CD4-positive, alpha-beta memory T cell (primary cell): ENCODE results near the gene INO80C. TPM values are rescaled to one million over a fixed set of nuclear protein-coding genes. Genes with fewer than 3 reads are reported as not detected.

Experiments
- CTCF ChIA-PET: fragments of 350-600 bp; sonication (Branson Sonifier 250); formaldehyde crosslinking; loops from one replicate; lab custom pipeline; 2021; ENCODE audit warnings: inconsistent platforms; ENCODE audit not compliant: partially characterized antibody; lab: Charles Lee
- POLR2A ChIA-PET: fragments of 350-600 bp; sonication (Branson Sonifier 250); formaldehyde crosslinking; loops from one replicate; lab custom pipeline; 2021; ENCODE audit not compliant: partially characterized antibody; lab: Charles Lee
- DNase-seq, 5 donors: peaks; one replicate each; pipeline versions ENCODE4 v3.0.0 to v3.0.0-alpha.2; 2020 to 2022; ENCODE audit warnings: mixed read lengths in 1 of 5
- H3K27ac ChIP-seq: one replicate; pipeline ENCODE4 v1.7.0; 2013; ENCODE audit warnings: low read depth, low read length
- H3K27me3 ChIP-seq: 2 replicates; pipeline ENCODE4 v1.7.0; 2013; ENCODE audit warnings: mild to moderate bottlenecking, low read length, moderate library complexity; ENCODE audit not compliant: insufficient read depth
- H3K36me3 ChIP-seq: 2 replicates; pipeline ENCODE4 v1.7.0; 2013; ENCODE audit warnings: mild to moderate bottlenecking, low read length, moderate library complexity; ENCODE audit not compliant: insufficient read depth
- H3K4me1 ChIP-seq: 2 replicates; pipeline ENCODE4 v1.7.0; 2013; ENCODE audit warnings: mild to moderate bottlenecking, low read length, moderate library complexity; ENCODE audit not compliant: insufficient read depth
- H3K4me3 ChIP-seq, 2 donors: one replicate each; pipeline ENCODE4 v1.7.0; 2013; ENCODE audit warnings: low read length in 2 of 2, mild to moderate bottlenecking in 1 of 2
- H3K9me3 ChIP-seq, 2 donors: one replicate each; pipeline ENCODE4 v1.7.0; 2013; ENCODE audit warnings: low read length in 2 of 2, control low read depth in 1 of 2; ENCODE audit not compliant: control insufficient read depth in 1 of 2
- H3K27ac Mint-ChIP-seq, 7 donors: one replicate each; pipeline ENCODE4 v1.8.0; 2020 to 2021; ENCODE audit warnings: mixed read lengths in 7 of 7, mild to moderate bottlenecking in 6 of 7, inconsistent platforms in 3 of 7, moderate library complexity in 3 of 7
- H3K27me3 Mint-ChIP-seq, 2 donors: one replicate each; pipeline ENCODE4 v1.8.0; 2020 to 2021; ENCODE audit warnings: mixed read lengths in 2 of 2
- H3K36me3 Mint-ChIP-seq, 2 donors: one replicate each; pipeline ENCODE4 v1.8.0; 2020 to 2021; ENCODE audit warnings: mixed read lengths in 2 of 2, inconsistent platforms in 1 of 2, mild to moderate bottlenecking in 1 of 2
- H3K4me1 Mint-ChIP-seq, 4 donors: one replicate each; pipeline ENCODE4 v1.8.0; 2020 to 2021; ENCODE audit warnings: mixed read lengths in 4 of 4, mild to moderate bottlenecking in 1 of 4
- H3K4me3 Mint-ChIP-seq, 8 donors: one replicate each; pipeline ENCODE4 v1.8.0; 2020 to 2021; ENCODE audit warnings: mixed read lengths in 8 of 8, mild to moderate bottlenecking in 7 of 8, moderate library complexity in 6 of 8, inconsistent platforms in 3 of 8
- H3K9me3 Mint-ChIP-seq, 8 donors: one replicate each; pipeline ENCODE4 v1.8.0; 2020 to 2021; ENCODE audit warnings: mixed read lengths in 8 of 8, mild to moderate bottlenecking in 5 of 8, inconsistent platforms in 3 of 8, moderate library complexity in 1 of 8
- intact Hi-C: fragments of 100-400 bp; cut with micrococcal nuclease; formaldehyde crosslinking; loops from one replicate; pipeline ENCODE4 v1.15.1; 2023
- polyA plus RNA-seq, 2 donors: library from polyadenylated mRNA; unstranded; fragments of 300-500 nt; fragmentation: Illumina TruSeq; gene quantifications; one replicate each; pipeline ENCODE4 v1.2.3, GENCODE V29; 2021
- total RNA-seq, 2 experiments: library from RNA; stranded (reverse); gene quantifications; one replicate each; pipeline ENCODE4 v1.2.3, GENCODE V29; 2021

The INO80C gene, protein sequence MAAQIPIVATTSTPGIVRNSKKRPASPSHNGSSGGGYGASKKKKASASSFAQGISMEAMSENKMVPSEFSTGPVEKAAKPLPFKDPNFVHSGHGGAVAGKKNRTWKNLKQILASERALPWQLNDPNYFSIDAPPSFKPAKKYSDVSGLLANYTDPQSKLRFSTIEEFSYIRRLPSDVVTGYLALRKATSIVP
- total RNA-seq (10 to 100 TPM; 27.3 to 30.3 TPM), polyA plus RNA-seq (10 to 100 TPM; 18.9 to 28.9 TPM)

DNA sequence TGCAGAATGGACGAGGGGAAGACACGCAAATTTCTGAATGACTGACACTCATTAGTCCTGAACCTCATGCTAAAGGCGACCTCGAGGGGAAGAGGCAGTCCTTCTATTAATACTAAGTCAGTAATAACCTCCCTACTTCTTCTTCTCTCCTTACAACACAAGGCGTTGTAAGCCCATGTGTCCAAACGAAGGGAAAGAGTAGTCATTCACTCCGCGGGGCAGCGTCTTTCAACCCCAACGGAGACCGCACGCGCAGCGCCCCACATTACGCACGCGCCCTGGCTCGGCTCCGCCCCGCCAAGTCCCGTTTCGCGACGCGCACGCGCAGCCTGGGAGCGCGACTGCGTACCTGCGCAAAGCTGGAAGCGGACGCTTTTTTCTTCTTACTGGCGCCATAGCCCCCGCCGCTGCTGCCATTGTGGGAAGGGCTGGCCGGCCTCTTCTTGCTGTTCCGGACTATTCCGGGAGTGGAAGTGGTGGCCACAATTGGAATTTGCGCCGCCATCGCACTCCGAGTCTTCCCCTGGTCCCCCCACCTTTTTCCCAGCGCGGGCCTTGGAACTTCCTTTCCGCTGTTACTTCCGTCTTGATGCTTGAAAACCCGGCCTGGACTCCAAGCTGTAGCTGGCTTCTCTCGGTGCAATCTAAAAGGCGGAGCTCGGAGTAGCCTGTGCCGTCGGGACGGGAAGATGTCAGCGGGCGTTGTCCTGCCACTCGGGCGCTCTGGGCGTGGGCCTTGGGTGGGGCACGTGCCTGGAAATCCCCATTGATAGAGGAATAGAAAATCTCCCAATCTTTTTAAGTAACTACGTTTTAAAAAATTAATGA, at the start of gene INO80C:
TSS of gene INO80C (minus strand) at position 591 of the 828 bp plus-strand sequence. CDS start at position 505, 86 bp downstream.
- Histone ChIP-seq H3K36me3 (no peaks in the 10 kb centered on the region), H3K4me1 (peaks cover 23% of the 10 kb centered on the region), H3K4me3 (peak within 1 kb of the TSS; percentile 94 to 96), H3K9me3 (no peaks in the 10 kb centered on the region), H3K27me3 (no peaks in the 10 kb centered on the region), H3K27ac (peak within 1 kb of the TSS; percentile 84)
- peak; percentile 92 to 94 (median 93) for DNase-seq
- H3K9me3 Mint-ChIP-seq = peaks cover 0 to 2% (median 0%) of the 10 kb centered on the region in 8 donors
- H3K27me3 Mint-ChIP-seq = no peaks in the 10 kb centered on the region
- peak within 1 kb of the TSS; percentile 95 to 99 (median 96) for H3K4me3 Mint-ChIP-seq
- intact Hi-C loops = loop anchor here (1.0 to 10.0 kb wide), 11 partner anchors 84 to 633 kb away; partner anchors contain the start of genes GALNT1, MAPRE2, RMP24 and RPRD1A
- peaks cover 0 to 4% of the 10 kb centered on the region in 2 donors for H3K36me3 Mint-ChIP-seq
- ChIA-PET CTCF (interaction anchor here (1.2 to 1.4 kb wide), 4 partner anchors 120 to 472 kb away, joined by 3 read pairs; no protein-coding TSS in a partner anchor), POLR2A (interaction anchor here (0.6 to 2.1 kb wide), 18 partner anchors 83 to 1331 kb away, joined by 3 to 17 read pairs (median 6); partner anchors contain the start of genes ELP2, GALNT1, KIAA1328 and MAPRE2)
- peaks cover 14 to 39% (median 28%) of the 10 kb centered on the region in 4 donors for H3K4me1 Mint-ChIP-seq
- H3K27ac Mint-ChIP-seq = peak within 1 kb of the TSS; percentile 98 to 100 (median 100)

DNA sequence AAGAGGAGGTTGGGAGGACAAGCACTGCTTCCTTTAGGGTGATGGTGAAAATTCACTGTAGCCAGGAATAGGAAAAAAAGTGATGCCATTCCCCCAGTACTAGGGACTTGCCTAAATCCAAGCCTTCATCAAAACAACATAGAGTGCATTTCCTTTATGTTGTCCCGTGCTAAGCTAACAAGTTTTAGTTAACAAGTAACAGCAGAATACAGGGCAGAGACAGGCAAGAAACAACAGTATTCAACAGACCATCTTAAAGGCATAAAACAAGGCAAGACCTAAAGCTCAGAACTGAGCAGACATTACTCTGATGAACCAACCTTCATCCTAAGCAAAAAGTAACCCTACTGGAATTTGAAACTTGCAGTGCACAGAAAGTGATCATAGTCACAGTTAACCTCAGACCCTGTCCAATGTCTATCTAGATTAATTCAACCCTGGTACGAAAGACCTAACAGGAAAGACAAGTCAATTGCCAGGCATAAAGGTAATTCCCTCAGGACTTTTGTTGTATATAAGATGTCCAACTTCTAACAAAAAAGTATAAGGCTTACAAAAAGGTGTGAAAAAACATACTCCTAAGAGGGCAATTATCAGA, 49.3 kb upstream of the INO80C start:
- intact Hi-C loops = no loop called here
- no peak overlapping the region for H3K27ac ChIP-seq
- Mint-ChIP-seq H3K27me3 (peaks cover 4 to 7% of the 10 kb centered on the region in 2 donors), H3K27ac (no peak overlapping the region), H3K9me3 (peaks cover 0 to 2% (median 0%) of the 10 kb centered on the region in 8 donors), H3K4me3 (no peak overlapping the region), H3K4me1 (no peaks in the 10 kb centered on the region), H3K36me3 (no peaks in the 10 kb centered on the region)
- no peaks in the 10 kb centered on the region for H3K9me3 ChIP-seq
- no peaks in the 10 kb centered on the region for H3K36me3 ChIP-seq
- no peak overlapping the region for H3K4me3 ChIP-seq
- H3K4me1 ChIP-seq = no peaks in the 10 kb centered on the region
- no peaks in the 10 kb centered on the region for H3K27me3 ChIP-seq
- ChIA-PET CTCF (no interaction called here), POLR2A (no interaction called here)
- DNase-seq = no peak

DNA sequence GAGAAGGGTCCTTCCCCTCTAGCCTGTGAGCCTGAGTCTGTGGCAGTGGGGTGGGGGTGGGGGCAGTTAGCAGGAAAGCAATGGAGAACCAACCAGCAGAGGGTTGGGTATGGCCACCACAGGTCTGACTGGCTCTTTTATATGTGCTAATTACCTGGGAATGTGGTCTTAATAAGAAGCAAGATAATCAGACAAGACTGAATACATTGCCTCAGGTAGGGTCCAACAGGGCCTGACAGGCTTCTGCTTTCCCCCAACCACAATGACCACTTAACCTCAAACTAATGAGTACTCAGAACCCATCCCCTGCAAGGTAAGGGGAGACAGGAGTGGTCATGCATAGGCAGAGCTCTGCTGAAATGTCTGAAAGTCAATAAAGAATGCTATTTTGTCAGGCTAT, 44.6 kb upstream of the INO80C start:
- no peak for DNase-seq
- Histone ChIP-seq H3K27ac (no peak overlapping the region), H3K36me3 (no peaks in the 10 kb centered on the region), H3K4me1 (no peaks in the 10 kb centered on the region), H3K27me3 (no peaks in the 10 kb centered on the region), H3K9me3 (no peaks in the 10 kb centered on the region), H3K4me3 (no peak overlapping the region)
- Mint-ChIP-seq H3K27me3 (peaks cover 4 to 10% of the 10 kb centered on the region in 2 donors), H3K4me1 (no peaks in the 10 kb centered on the region), H3K4me3 (no peak overlapping the region), H3K27ac (no peak overlapping the region), H3K36me3 (no peaks in the 10 kb centered on the region), H3K9me3 (peaks cover 0 to 2% (median 0%) of the 10 kb centered on the region in 8 donors)
- ChIA-PET CTCF (no interaction called here), POLR2A (no interaction called here)
- intact Hi-C loops = no loop called here

DNA sequence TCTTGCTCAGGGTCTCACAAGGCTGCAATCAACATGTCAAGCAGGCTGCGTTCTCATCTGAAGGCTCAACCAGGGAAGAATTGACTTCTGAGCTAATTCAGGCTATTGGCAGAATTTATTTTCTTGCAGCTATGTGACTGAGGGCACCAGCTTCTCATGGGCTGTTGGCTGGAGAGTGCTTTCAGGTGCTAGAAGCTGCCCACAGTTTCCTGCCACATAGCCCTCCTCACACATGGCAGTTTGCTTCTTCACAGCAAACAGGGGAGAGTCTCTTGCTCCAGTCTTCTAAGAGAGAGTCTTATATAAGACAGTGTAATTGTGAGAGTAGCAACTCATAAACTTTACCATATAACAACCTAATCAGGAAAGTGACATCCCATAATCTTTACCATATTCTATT, 37.5 kb upstream of the INO80C start:
- no peak overlapping the region for H3K27ac Mint-ChIP-seq
- DNase-seq = no peak
- CTCF ChIA-PET = no interaction called here

DNA sequence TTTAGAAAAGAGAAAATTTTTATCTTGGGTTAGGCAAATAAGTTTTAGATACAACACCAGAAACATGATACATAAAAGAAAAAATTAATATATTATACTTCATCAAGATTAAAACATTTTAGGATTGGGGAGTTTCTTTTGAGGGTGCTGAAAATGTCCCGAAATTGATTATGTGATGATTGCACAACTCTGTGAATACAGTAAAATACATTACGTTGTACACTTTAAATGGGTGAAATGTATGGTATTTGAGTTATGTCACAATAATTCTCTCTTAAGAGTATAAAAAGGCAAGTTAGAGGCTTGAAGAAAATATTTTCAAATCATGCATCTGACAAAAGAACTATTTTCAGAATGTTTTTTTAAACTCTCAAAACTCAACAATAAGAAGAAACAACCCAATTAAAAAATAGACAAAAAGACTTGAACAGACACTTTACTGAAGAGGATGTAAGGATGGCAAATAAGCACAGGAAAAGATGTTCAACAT, 36.2 kb upstream of the INO80C start:
- Mint-ChIP-seq H3K9me3 (peaks cover under 1 to 31% (median 22%) of the 10 kb centered on the region in 8 donors), H3K4me1 (no peaks in the 10 kb centered on the region), H3K27me3 (peaks cover 7 to 17% of the 10 kb centered on the region in 2 donors), H3K4me3 (no peak overlapping the region), H3K27ac (no peak overlapping the region), H3K36me3 (no peaks in the 10 kb centered on the region)
- no peak for DNase-seq
- H3K4me1 ChIP-seq = no peaks in the 10 kb centered on the region
- H3K27me3 ChIP-seq = no peaks in the 10 kb centered on the region
- CTCF ChIA-PET = no interaction called here
- intact Hi-C loops = no loop called here
- POLR2A ChIA-PET = no interaction called here
- H3K27ac ChIP-seq = no peak overlapping the region
- H3K9me3 ChIP-seq = no peaks in the 10 kb centered on the region
- no peak overlapping the region for H3K4me3 ChIP-seq
- no peaks in the 10 kb centered on the region for H3K36me3 ChIP-seq

More for the DNA sequence above, 37.5 kb upstream of the INO80C start:
- H3K27me3 ChIP-seq = no peaks in the 10 kb centered on the region
- H3K4me1 ChIP-seq = no peaks in the 10 kb centered on the region
- H3K36me3 Mint-ChIP-seq = no peaks in the 10 kb centered on the region
- H3K9me3 Mint-ChIP-seq = peaks cover 0 to 26% (median 18%) of the 10 kb centered on the region in 8 donors
- H3K9me3 ChIP-seq = no peaks in the 10 kb centered on the region
- no peaks in the 10 kb centered on the region for H3K36me3 ChIP-seq
- H3K27ac ChIP-seq = no peak overlapping the region
- intact Hi-C loops = no loop called here
- H3K4me3 ChIP-seq = no peak overlapping the region
- POLR2A ChIA-PET = no interaction called here
- H3K4me1 Mint-ChIP-seq = no peaks in the 10 kb centered on the region
- peaks cover 6 to 13% of the 10 kb centered on the region in 2 donors for H3K27me3 Mint-ChIP-seq
- no peak overlapping the region for H3K4me3 Mint-ChIP-seq

DNA sequence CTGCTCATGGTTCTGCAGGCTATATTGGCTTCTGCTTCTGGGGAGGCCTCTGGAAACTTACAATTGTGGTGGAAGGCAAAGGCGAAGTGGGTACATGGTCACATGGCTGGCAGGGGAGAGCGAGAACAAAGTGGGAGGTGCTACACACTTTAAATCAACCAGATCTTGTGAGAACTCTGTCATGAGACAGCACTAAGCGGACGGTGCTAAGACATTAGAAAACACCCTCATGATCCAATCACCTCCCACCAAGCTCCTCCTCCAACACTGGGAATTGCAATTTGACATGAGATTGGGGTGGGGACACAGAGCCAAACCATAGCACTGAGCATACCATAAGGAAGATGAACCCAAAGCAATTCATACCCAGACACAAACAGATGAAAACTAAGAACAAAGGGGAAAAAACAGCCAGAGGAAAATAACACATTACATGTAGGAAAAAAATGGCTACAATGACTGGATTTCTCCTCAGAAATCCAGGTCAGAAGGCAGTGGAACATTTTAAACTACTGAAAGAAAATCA, 31.1 kb upstream of the INO80C start:
- Mint-ChIP-seq H3K4me1 (peaks cover 0 to 3% (median 1%) of the 10 kb centered on the region in 4 donors), H3K36me3 (no peaks in the 10 kb centered on the region), H3K27me3 (peaks cover 35 to 37% of the 10 kb centered on the region in 2 donors), H3K9me3 (peaks cover 4 to 25% (median 18%) of the 10 kb centered on the region in 8 donors), H3K27ac (no peak overlapping the region), H3K4me3 (peak overlapping the region in 1 of 8 donors; percentile 9)
- intact Hi-C loops = no loop called here
- POLR2A ChIA-PET = no interaction called here
- Histone ChIP-seq H3K36me3 (no peaks in the 10 kb centered on the region), H3K4me3 (no peak overlapping the region), H3K9me3 (no peaks in the 10 kb centered on the region), H3K4me1 (no peaks in the 10 kb centered on the region), H3K27ac (no peak overlapping the region), H3K27me3 (peaks cover 3% of the 10 kb centered on the region)
- DNase-seq = no peak
- CTCF ChIA-PET = interaction anchor here (0.6 kb wide), 1 partner anchor 756 kb away, joined by 3 read pairs; no protein-coding TSS in a partner anchor
